HG02973 (cell line): ENCODE measurements around the gene MSRB1.

Experiments
- ATAC-seq: cut with Tn5 transposase; IDR thresholded peaks from one replicate; pipeline ENCODE4 v1.9.1; 2021; ENCODE audit warnings: moderate library complexity; ENCODE audit not compliant: unreplicated experiment

Gene MSRB1

GRCh38 chr16:1979271-1980029 is 36.5 kb upstream of the MSRB1 start:
- no peak for ATAC-seq

GRCh38 chr16:1978476-1979120 is 35.6 kb upstream of the MSRB1 start:
- no peak for ATAC-seq

- no peak for ATAC-seq
These were observed 34.9 kb upstream of the MSRB1 start for GRCh38 chr16:1977875-1978268.

GRCh38 chr16:1976951-1977874 is 34.2 kb upstream of the MSRB1 start:
- no peak for ATAC-seq

- ATAC-seq, result no peak
These were observed 33.2 kb upstream of the MSRB1 start for GRCh38 chr16:1976216-1976520.

GRCh38 chr16:1975432-1976215 is 32.6 kb upstream of the MSRB1 start:
- ATAC-seq, result no peak

GRCh38 chr16:1974157-1975070 is 31.4 kb upstream of the MSRB1 start:
- no peak for ATAC-seq

- no peak for ATAC-seq
These were observed 30.6 kb upstream of the MSRB1 start for GRCh38 chr16:1973461-1974156.

- ATAC-seq, result no peak
These were observed 29.5 kb upstream of the MSRB1 start for GRCh38 chr16:1972490-1972877.

GRCh38 chr16:1971796-1972489 is 28.9 kb upstream of the MSRB1 start, which contains the start of gene TBL3:
Gene TBL3 (plus strand): TSS chr16:1972053. CDS start chr16:1972165, 112 bp downstream.
- peak; percentile 70 for ATAC-seq

GRCh38 chr16:1968146-1968953 is 25.4 kb upstream of the MSRB1 start:
- no peak for ATAC-seq

- ATAC-seq, result no peak
These were observed 23.5 kb upstream of the MSRB1 start, which contains the start of gene RNF151 for GRCh38 chr16:1966460-1966859. Gene RNF151 (plus strand): TSS chr16:1966856. CDS start chr16:1966882, 26 bp downstream.

GRCh38 chr16:1965396-1966001 is 22.5 kb upstream of the MSRB1 start:
- ATAC-seq, result no peak

- peak; percentile 73 for ATAC-seq
These were observed 21.8 kb upstream of the MSRB1 start, which contains the start of gene RPS2 for GRCh38 chr16:1964506-1965395. Gene RPS2 (minus strand): TSS chr16:1964826. CDS start chr16:1964625, 201 bp downstream.

- peak; percentile 1 for ATAC-seq
These were observed 21.0 kb upstream of the MSRB1 start for GRCh38 chr16:1963806-1964505.
